ENCODE results near the gene SH3GLB2.

Gene SH3GLB2

DNA sequence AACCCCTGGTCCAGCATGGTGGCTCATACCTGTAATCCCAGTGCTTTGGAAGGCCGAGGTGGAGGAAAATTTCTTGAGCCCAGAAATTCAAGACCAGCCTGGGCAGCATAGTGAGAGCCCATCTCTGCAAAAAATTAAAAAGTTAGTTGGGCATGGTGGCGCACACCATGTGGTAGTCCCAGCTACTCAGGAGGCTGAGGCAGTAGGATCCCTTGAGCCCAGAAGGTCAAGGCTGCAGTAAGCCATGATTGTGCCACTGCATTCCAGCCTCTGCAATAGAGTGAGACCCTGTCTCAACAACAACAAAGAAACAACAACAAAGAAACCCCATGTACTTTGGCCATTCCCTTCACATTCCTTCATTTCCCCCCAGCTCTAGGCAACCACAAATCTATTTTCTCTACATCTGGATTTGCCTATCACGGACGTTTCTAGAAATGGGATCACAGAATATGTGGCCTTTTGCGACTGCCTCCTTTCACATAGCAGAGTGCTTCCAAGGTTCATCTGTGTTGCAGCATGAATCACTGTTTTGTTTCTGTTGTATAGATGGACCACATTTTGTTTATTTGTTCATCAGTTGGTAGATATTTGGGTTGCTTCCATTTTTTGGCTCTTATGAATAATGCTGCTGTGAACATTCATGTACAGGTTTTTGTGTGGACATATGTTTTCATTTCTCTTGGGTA is 26.2 kb upstream of the SH3GLB2 start:
- CTCF ChIA-PET, result interaction anchor here (0.9 kb wide), 1 partner anchor 51 kb away, joined by 3 read pairs; no protein-coding TSS in a partner anchor
- POLR2A ChIA-PET, result no interaction called here
- TF ChIP-seq, protein P1, sequence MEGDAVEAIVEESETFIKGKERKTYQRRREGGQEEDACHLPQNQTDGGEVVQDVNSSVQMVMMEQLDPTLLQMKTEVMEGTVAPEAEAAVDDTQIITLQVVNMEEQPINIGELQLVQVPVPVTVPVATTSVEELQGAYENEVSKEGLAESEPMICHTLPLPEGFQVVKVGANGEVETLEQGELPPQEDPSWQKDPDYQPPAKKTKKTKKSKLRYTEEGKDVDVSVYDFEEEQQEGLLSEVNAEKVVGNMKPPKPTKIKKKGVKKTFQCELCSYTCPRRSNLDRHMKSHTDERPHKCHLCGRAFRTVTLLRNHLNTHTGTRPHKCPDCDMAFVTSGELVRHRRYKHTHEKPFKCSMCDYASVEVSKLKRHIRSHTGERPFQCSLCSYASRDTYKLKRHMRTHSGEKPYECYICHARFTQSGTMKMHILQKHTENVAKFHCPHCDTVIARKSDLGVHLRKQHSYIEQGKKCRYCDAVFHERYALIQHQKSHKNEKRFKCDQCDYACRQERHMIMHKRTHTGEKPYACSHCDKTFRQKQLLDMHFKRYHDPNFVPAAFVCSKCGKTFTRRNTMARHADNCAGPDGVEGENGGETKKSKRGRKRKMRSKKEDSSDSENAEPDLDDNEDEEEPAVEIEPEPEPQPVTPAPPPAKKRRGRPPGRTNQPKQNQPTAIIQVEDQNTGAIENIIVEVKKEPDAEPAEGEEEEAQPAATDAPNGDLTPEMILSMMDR (IDR thresholded peaks at IDR 0.05; ENCODE audit: control extremely low read depth, extremely low read depth, low read depth, missing control alignments), result no peak
- no peak for DNase-seq (ENCODE audit: extremely low spot score)

DNA sequence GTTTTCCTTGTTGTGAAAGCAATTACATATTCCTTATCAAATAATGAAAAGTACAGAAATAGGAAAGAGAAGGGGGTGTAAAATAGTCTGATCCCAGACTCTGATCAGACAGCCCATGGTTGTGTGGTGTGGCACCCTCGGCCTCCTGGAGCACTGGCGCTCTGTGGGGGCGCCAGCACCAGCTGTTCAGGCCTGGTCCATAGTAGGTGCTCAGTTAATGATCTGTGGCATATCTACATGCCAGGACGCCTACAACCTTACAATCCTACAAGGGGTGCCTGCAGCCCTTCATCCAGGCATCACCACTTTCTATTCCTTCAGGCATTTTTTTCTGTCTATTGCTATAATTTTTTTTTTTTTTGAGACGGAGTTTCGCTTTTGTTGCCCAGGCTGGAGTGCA is 24.9 kb upstream of the SH3GLB2 start:
- no peak for DNase-seq (ENCODE audit: extremely low spot score)
- ChIA-PET POLR2A (no interaction called here), CTCF (no interaction called here)
- TF ChIP-seq, protein P1 (IDR thresholded peaks at IDR 0.05; ENCODE audit: control extremely low read depth, extremely low read depth, low read depth, missing control alignments), result no peak

DNA sequence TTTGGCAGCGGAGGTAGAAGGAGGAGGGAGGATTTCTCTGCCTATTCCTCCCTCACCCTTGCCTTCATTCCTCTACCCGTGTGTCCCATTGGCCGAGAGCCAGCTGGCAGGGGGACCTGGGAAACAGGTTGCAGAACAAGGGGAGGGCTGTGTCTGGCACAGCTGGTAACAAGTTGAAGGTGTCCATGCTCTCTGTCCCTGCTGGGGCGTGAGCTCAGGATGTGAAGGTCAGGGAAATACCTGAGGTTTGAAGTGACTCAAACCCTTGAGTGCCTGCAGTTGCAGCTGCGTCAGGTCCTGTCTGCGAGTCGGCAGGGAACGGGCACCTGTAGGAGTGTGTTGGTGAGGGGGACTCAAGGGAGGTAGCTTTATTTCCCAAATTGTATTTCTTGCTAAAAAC is 24.5 kb upstream of the SH3GLB2 start:
- ChIA-PET CTCF (no interaction called here), POLR2A (no interaction called here)
- DNase-seq (ENCODE audit: extremely low spot score), result no peak
- TF ChIP-seq, protein P1 (IDR thresholded peaks at IDR 0.05; ENCODE audit: control extremely low read depth, extremely low read depth, low read depth, missing control alignments), result no peak

DNA sequence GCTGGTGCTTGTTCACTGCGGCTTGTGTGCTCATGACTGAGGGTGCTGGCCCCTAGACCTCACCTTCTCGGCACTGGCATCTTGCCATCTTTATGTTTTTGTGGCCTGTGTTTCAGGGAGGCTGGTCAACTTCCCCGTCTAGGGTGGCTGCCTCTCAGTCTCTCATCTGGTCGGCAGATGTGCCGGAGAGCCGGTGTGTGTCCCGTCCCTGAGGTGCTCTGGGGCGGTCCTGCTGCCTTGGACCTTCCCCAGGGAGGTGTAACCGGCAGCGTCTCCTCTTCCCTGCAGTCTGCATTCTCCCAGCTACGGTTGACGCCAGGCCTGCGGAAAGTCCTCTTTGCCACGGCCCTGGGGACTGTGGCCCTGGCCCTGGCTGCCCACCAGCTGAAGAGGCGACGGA is 13.9 kb upstream of the SH3GLB2 start:
- DNase-seq (ENCODE audit: extremely low spot score), result no peak
- TF ChIP-seq, protein P1 (IDR thresholded peaks at IDR 0.05; ENCODE audit: control extremely low read depth, extremely low read depth, low read depth, missing control alignments), result no peak
- POLR2A ChIA-PET, result no interaction called here
- CTCF ChIA-PET, result interaction anchor here (1.4 kb wide), 1 partner anchor 14 kb away, joined by 4 read pairs; the partner anchor contains the start of gene SH3GLB2

DNA sequence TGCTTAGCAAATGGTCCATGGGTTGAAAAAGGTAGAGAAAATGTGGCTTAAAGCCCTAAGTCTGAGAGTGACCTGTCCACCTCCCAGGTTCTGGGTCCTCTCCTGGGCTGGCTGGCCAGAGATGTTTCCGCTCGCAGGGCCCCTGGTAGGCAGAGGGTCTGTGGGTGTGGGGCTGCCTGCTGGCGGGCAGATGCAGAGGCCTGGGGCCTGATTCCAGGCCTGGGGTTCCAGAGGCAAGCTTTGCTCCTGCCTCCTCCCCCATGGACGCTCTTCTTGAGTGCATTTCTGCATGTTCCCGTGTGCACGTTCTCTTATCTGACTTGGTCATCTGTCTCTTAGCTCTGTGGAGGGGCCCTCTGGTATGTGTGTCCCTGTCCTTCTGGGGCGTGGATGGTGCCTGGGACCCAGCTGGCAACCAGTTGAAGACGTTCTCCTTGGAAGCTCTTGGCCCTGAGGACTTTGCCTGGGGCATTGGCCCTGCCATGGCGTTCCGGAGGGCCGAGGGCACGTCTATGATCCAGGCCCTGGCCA is 12.0 kb upstream of the SH3GLB2 start:
- no peak for DNase-seq (ENCODE audit: extremely low spot score)
- TF ChIP-seq, protein P1 (IDR thresholded peaks at IDR 0.05; ENCODE audit: control extremely low read depth, extremely low read depth, low read depth, missing control alignments), result no peak
- ChIA-PET CTCF (interaction anchor here (1.3 to 3.4 kb wide), 2 partner anchors 11 to 12 kb away, joined by 4 to 20 read pairs; partner anchors contain the start of gene SH3GLB2), POLR2A (no interaction called here)

DNA sequence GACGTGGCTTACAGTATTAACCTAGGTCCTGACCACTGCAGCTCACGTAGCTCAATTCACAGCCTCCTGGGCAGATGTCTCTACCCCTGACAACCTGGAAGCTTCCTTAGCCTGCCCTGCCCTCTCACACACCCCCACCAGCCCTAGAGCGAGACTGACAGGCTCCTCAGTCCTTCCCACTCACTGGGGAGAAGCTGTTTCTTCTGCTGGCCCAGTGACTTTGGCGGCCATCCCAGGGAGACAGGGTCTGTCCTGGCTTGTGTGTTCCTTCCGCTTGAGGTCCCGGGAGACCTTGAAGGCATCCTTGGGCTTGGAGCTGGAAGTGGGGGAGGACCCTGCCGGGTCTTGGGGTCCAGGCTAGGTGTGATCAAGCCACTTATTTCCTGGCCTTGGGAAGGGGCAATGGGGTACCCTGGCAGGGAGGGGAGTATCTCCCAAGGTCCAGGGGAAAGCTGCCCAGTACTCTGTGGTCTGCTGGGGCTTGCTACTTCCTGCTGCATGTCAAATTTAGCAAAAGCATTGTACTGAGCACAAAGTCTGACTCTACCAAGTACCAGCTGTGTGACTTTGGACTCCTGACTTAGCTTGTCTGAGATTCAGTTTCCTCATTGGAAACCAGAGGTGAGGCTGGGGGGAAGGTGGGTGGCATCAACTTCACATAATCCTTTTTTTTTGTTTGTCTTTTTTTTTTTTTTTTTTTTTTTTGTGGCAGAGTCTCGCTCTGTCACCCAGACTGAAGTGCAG is 10.2 kb upstream of the SH3GLB2 start:
- no peak for DNase-seq (ENCODE audit: extremely low spot score)
- ChIA-PET POLR2A (interaction anchor here (0.7 kb wide), 1 partner anchor 94 kb away, joined by 3 read pairs; no protein-coding TSS in a partner anchor), CTCF (interaction anchor here (1.3 to 3.4 kb wide), 2 partner anchors 9 to 10 kb away, joined by 4 to 20 read pairs; partner anchors contain the start of gene SH3GLB2)
- TF ChIP-seq, protein P1 (IDR thresholded peaks at IDR 0.05; ENCODE audit: control extremely low read depth, extremely low read depth, low read depth, missing control alignments), result no peak

Measured in GM10248 (cell line).